Panc1 (cell line): ENCODE measurements around the gene CACNA1C. TPM values are rescaled to one million over a fixed set of nuclear protein-coding genes. Genes with fewer than 3 reads are reported as not detected.

Experiments
- ATAC-seq: fragments of 200-7000 bp; cut with Tn5 transposase; 2 replicates; pipeline ENCODE4 v1.9.1; 2020; ENCODE audit warnings: mild to moderate bottlenecking, moderate library complexity
- BruUV-seq: library from RNA; stranded (reverse); fragments of 400-500 nt; replicated peaks from 2 replicates; lab custom pipeline; 2021; lab: Mats Ljungman, UMichigan
- CTCF ChIA-PET: fragments of 300-600 bp; sonication (Branson Sonifier 250); formaldehyde crosslinking; loops from one replicate; lab custom pipeline; 2022; ENCODE audit warnings: antibody characterized with exemption; lab: Charles Lee
- POLR2A ChIA-PET: fragments of 300-600 bp; sonication (Branson Sonifier 250); formaldehyde crosslinking; loops from one replicate; lab custom pipeline; 2022; ENCODE audit warnings: antibody characterized with exemption; lab: Charles Lee
- DNase-seq: peaks from one replicate; pipeline ENCODE4 v3.0.0-alpha.2; 2010; ENCODE audit warnings: low read depth, low spot score
- H3K27ac ChIP-seq: 2 replicates; pipeline ENCODE4 v1.5.1; 2011; ENCODE audit warnings: mild to moderate bottlenecking, low read length, inconsistent platforms
- H3K27me3 ChIP-seq: fragments of 200-500 bp; sonication (Bioruptor generic); 2 replicates; pipeline ENCODE4 v1.6.0; 2014; ENCODE audit warnings: low read length, inconsistent platforms; ENCODE audit not compliant: control insufficient read depth, insufficient read depth
- H3K36me3 ChIP-seq: fragments of 200-500 bp; sonication (Bioruptor generic); 2 replicates; pipeline ENCODE4 v1.5.1; 2014; ENCODE audit warnings: inconsistent platforms, mild to moderate bottlenecking, low read length, moderate library complexity; ENCODE audit not compliant: control insufficient read depth, insufficient read depth
- H3K4me1 ChIP-seq: 2 replicates; pipeline ENCODE4 v1.5.1; 2011; ENCODE audit warnings: inconsistent platforms, mild to moderate bottlenecking, low read length, moderate library complexity; ENCODE audit not compliant: control insufficient read depth, insufficient read depth
- H3K4me3 ChIP-seq, 2 experiments: 2 replicates each; pipeline ENCODE4 v1.5.1; 2011 to 2012; ENCODE audit warnings: low read depth in 2 of 2, low read length in 2 of 2, mild to moderate bottlenecking in 2 of 2, inconsistent platforms in 1 of 2, moderate library complexity in 1 of 2
- H3K9me3 ChIP-seq: fragments of 200-500 bp; sonication (Bioruptor generic); 2 replicates; pipeline ENCODE4 v1.5.1; 2014; ENCODE audit warnings: low read depth, mild to moderate bottlenecking, inconsistent platforms, low read length, moderate library complexity; ENCODE audit not compliant: control insufficient read depth, insufficient read depth
- CTCF ChIP-seq: fragments of 450-650 bp; IDR thresholded peaks from 2 replicates; pipeline ENCODE4 v1.5.1; 2017; ENCODE audit warnings: mild to moderate bottlenecking
- POLR2AphosphoS5 ChIP-seq: IDR thresholded peaks from 2 replicates; pipeline ENCODE4 v1.6.1; 2012; ENCODE audit warnings: mild to moderate bottlenecking, low read depth, low read length, moderate library complexity
- SIN3A ChIP-seq: IDR thresholded peaks from 2 replicates; pipeline ENCODE4 v1.6.1; 2012; ENCODE audit warnings: low read depth, mild to moderate bottlenecking, low read length, moderate library complexity, borderline replicate concordance; ENCODE audit not compliant: insufficient read depth
- TCF7L2 ChIP-seq: IDR thresholded peaks from 2 replicates; pipeline ENCODE4 v1.6.1; 2011; ENCODE audit warnings: mild to moderate bottlenecking, low read depth, low read length, inconsistent platforms
- in situ Hi-C: cut with HindIII; loops from 2 replicates; pipeline ENCODE4 v1.10.0; 2016; ENCODE audit warnings: low sequenced_read_pairs, low pct_unique_long_range_greater_than_20kb
- intact Hi-C: fragments of 100-400 bp; cut with micrococcal nuclease; formaldehyde crosslinking; loops from one replicate; pipeline ENCODE4 v1.10.0; 2022; ENCODE audit not compliant: unreplicated experiment
- total RNA-seq: library from RNA; stranded (reverse); gene quantifications from one replicate; pipeline ENCODE4 v1.2.1, GENCODE V29; 2021; ENCODE audit not compliant: unreplicated experiment
- TF ChIP-seq, protein P1 (sequence below), 2 experiments: IDR thresholded peaks; 2 replicates each; pipeline ENCODE4 v1.6.1; 2011 to 2012; ENCODE audit warnings: low read depth in 2 of 2, control low read depth in 1 of 2, low read length in 1 of 2, mild to moderate bottlenecking in 1 of 2, moderate library complexity in 1 of 2; ENCODE audit not compliant: insufficient read depth in 1 of 2

CACNA1C gene
- total RNA-seq, 1 experiment from 2014 or later = 0.03 TPM

- Histone ChIP-seq H3K27me3 (no peaks in the 10 kb centered on the region), H3K4me3 (no peak overlapping the region), H3K4me1 (no peaks in the 10 kb centered on the region), H3K27ac (no peak overlapping the region), H3K9me3 (no peaks in the 10 kb centered on the region), H3K36me3 (no peaks in the 10 kb centered on the region)
- intact Hi-C loops = no loop called here
- in situ Hi-C loops = no loop called here
- TF ChIP-seq CTCF (no peak), TCF7L2 (no peak), SIN3A (no peak), POLR2AphosphoS5 (no peak)
- TF ChIP-seq, protein P1, sequence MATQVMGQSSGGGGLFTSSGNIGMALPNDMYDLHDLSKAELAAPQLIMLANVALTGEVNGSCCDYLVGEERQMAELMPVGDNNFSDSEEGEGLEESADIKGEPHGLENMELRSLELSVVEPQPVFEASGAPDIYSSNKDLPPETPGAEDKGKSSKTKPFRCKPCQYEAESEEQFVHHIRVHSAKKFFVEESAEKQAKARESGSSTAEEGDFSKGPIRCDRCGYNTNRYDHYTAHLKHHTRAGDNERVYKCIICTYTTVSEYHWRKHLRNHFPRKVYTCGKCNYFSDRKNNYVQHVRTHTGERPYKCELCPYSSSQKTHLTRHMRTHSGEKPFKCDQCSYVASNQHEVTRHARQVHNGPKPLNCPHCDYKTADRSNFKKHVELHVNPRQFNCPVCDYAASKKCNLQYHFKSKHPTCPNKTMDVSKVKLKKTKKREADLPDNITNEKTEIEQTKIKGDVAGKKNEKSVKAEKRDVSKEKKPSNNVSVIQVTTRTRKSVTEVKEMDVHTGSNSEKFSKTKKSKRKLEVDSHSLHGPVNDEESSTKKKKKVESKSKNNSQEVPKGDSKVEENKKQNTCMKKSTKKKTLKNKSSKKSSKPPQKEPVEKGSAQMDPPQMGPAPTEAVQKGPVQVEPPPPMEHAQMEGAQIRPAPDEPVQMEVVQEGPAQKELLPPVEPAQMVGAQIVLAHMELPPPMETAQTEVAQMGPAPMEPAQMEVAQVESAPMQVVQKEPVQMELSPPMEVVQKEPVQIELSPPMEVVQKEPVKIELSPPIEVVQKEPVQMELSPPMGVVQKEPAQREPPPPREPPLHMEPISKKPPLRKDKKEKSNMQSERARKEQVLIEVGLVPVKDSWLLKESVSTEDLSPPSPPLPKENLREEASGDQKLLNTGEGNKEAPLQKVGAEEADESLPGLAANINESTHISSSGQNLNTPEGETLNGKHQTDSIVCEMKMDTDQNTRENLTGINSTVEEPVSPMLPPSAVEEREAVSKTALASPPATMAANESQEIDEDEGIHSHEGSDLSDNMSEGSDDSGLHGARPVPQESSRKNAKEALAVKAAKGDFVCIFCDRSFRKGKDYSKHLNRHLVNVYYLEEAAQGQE (IDR thresholded peaks at IDR 0.05; ENCODE audit: insufficient read depth in 1 of 2, low read depth in 2 of 2, low read length in 1 of 2) = no peak
- BruUV-seq = no TSS peak
- CTCF ChIA-PET = no interaction called here
- DNase-seq = no peak
- POLR2A ChIA-PET = no interaction called here
- ATAC-seq = no peak
These were observed 626.5 kb downstream of the CACNA1C start for GRCh38 chr12:2679068-2679815.

DNA sequence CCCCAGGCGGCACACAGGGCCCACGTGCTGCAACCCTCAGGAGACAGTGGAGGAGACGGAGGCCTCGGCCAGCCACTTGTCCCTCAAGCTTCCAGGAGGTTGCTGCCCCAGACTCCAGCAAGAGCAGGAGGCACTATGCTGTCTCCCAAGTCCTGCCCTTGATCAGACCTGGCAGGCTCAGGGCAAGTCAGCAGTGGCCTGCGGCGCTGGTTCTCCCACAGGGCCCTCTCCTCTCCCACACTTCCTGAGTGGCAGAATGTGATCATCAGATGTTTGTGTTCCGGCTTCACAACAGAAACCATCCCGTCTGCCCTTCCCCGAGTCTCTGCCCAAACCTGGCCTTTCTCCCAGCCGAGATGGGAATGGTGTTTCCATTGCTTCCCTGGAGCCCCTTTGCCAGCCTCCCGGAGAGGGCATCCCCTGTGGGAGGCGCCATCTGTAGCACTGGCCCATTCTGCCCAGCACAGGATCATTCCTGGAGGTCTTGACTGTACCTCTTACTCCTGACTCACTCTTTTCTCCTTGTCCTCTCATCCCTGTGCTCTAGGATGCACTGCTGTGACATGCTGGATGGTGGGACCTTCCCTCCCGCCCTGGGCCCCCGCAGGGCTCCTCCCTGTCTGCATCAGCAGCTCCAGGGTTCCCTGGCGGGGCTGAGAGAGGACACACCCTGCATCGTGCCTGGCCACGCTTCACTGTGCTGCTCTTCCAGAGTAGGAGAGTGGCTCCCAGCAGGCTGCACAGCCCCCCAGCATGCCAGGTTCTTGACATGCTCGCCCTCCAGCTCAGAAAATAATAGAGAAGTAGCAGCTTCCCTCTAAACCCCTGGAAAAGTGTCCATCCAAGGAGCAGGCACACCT is 627.3 kb downstream of the CACNA1C start:
- ATAC-seq (no peak), DNase-seq (no peak)
- Histone ChIP-seq H3K4me1 (no peaks in the 10 kb centered on the region), H3K27me3 (no peaks in the 10 kb centered on the region), H3K36me3 (no peaks in the 10 kb centered on the region), H3K27ac (no peak overlapping the region), H3K4me3 (no peak overlapping the region), H3K9me3 (no peaks in the 10 kb centered on the region)
- ChIA-PET POLR2A (no interaction called here), CTCF (no interaction called here)
- in situ Hi-C loops (no loop called here), intact Hi-C loops (loop anchor here (10.0 kb wide), 1 partner anchor 105 kb away; no protein-coding TSS in a partner anchor)
- TF ChIP-seq, protein P1 (IDR thresholded peaks at IDR 0.05; ENCODE audit: insufficient read depth in 1 of 2, low read depth in 2 of 2, low read length in 1 of 2) = no peak
- TF ChIP-seq SIN3A (no peak), CTCF (no peak), POLR2AphosphoS5 (no peak), TCF7L2 (no peak)
- no TSS peak for BruUV-seq
